Fibroblast of lung (primary cell): ENCODE data around the gene FCRL3. TPM values are rescaled to one million over a fixed set of nuclear protein-coding genes. Genes with fewer than 3 reads are reported as not detected.

Experiments used
- DNase-seq, 2 donors: peaks; one replicate each; pipeline versions ENCODE4 v3.0.0 to v3.0.0-alpha.2; 2010; ENCODE audit warnings: low read depth in 2 of 2
- H2AFZ ChIP-seq: 2 replicates; pipeline ENCODE4 v1.5.1; 2012; ENCODE audit warnings: low read length, control low read depth, inconsistent platforms
- H3K27ac ChIP-seq: 2 replicates; pipeline ENCODE4 v1.5.1; 2011; ENCODE audit warnings: low read length, control low read depth; ENCODE audit not compliant: insufficient read depth
- H3K27me3 ChIP-seq: 2 replicates; pipeline ENCODE4 v1.5.1; 2011; ENCODE audit warnings: mild to moderate bottlenecking, low read length; ENCODE audit not compliant: control insufficient read depth, insufficient read depth
- H3K36me3 ChIP-seq: 2 replicates; pipeline ENCODE4 v1.5.1; 2011; ENCODE audit warnings: low read length; ENCODE audit not compliant: control insufficient read depth, insufficient read depth
- H3K4me1 ChIP-seq: 2 replicates; pipeline ENCODE4 v1.5.1; 2011; ENCODE audit warnings: low read length; ENCODE audit not compliant: control insufficient read depth, insufficient read depth; ENCODE audit errors: extremely low read depth
- H3K4me2 ChIP-seq: 2 replicates; pipeline ENCODE4 v1.5.1; 2011; ENCODE audit warnings: low read length, control low read depth; ENCODE audit not compliant: insufficient read depth; ENCODE audit errors: extremely low read depth
- H3K4me3 ChIP-seq, 4 experiments: fragments of 200-600 bp in 1 of 4; sonication (generic) in 1 of 4; replicated peaks in 1 of 4; 2 replicates each; pipeline ENCODE4 v1.5.1; 2011 to 2016; ENCODE audit warnings: low read length in 4 of 4, low read depth in 3 of 4, mild to moderate bottlenecking in 3 of 4, control low read depth in 2 of 4, inconsistent platforms in 1 of 4, mixed read lengths in 1 of 4; ENCODE audit not compliant: insufficient read depth in 1 of 4; ENCODE audit errors: control extremely low read depth in 1 of 4
- H3K79me2 ChIP-seq: 2 replicates; pipeline ENCODE4 v1.5.1; 2012; ENCODE audit warnings: mild to moderate bottlenecking, low read length, inconsistent platforms; ENCODE audit not compliant: control insufficient read depth, insufficient read depth
- H3K9ac ChIP-seq: 2 replicates; pipeline ENCODE4 v1.5.1; 2011; ENCODE audit warnings: mild to moderate bottlenecking, low read length, control low read depth; ENCODE audit not compliant: insufficient read depth
- H3K9me3 ChIP-seq: 2 replicates; pipeline ENCODE4 v1.5.1; 2012; ENCODE audit warnings: low read depth, low read length; ENCODE audit not compliant: control insufficient read depth, insufficient read depth
- H4K20me1 ChIP-seq: 2 replicates; pipeline ENCODE4 v1.5.1; 2011; ENCODE audit warnings: low read length; ENCODE audit not compliant: control insufficient read depth, insufficient read depth; ENCODE audit errors: extremely low read depth
- CTCF ChIP-seq, 2 donors: IDR thresholded peaks in 1 of 2; conservative IDR thresholded peaks in 1 of 2; 1 replicate in 1 of 2; 2 replicates in 1 of 2; pipeline ENCODE4 v1.5.1; 2011 to 2012; ENCODE audit warnings: low read length in 2 of 2, control low read depth in 1 of 2, inconsistent platforms in 1 of 2, low read depth in 1 of 2, mild to moderate bottlenecking in 1 of 2
- EZH2 ChIP-seq: IDR thresholded peaks from 2 replicates; pipeline ENCODE4 v1.5.1; 2012; ENCODE audit warnings: low read length, control low read depth, mild to moderate bottlenecking; ENCODE audit errors: missing control alignments
- polyA plus RNA-seq, 2 donors: library from polyadenylated mRNA; depleted of rRNA in 1 of 2; stranded (reverse) in 1 of 2; unstranded in 1 of 2; fragments of >200 nt; gene quantifications; 2 replicates each; pipeline ENCODE4 v1.2.1, GENCODE V29; 2011 to 2012; ENCODE audit warnings: missing spikeins in 1 of 2
- total RNA-seq: library from RNA; depleted of rRNA; stranded (reverse); fragments of >200 nt; gene quantifications from 2 replicates; pipeline ENCODE4 v1.2.1, GENCODE V29; 2014

The FCRL3 gene
- total and polyA plus RNA-seq, 2 donors (not counting 1 experiment from before 2014, with no cell fraction given) = not detected

GRCh38 chr1:157653494-157653873, 47.1 kb downstream of the FCRL3 start:
- DNase-seq = no peak
- Histone ChIP-seq H3K79me2 (no peaks in the 10 kb centered on the region), H3K9ac (no peak overlapping the region), H3K4me2 (no peak overlapping the region), H3K4me1 (no peaks in the 10 kb centered on the region), H4K20me1 (no peaks in the 10 kb centered on the region), H3K4me3 (no peak overlapping the region), H3K36me3 (no peaks in the 10 kb centered on the region), H3K27me3 (no peaks in the 10 kb centered on the region), H2AFZ (no peak overlapping the region), H3K27ac (no peak overlapping the region), H3K9me3 (no peaks in the 10 kb centered on the region)
- no peak for TF ChIP-seq CTCF (conservative IDR thresholded peaks at IDR 0.05 in 1 of 2, IDR thresholded peaks at IDR 0.05 in 1 of 2; ENCODE audit: low read depth in 1 of 2, low read length in 2 of 2)
- no peak for TF ChIP-seq EZH2

- H3K27ac ChIP-seq = no peak overlapping the region
- H3K9me3 ChIP-seq = no peaks in the 10 kb centered on the region
- H3K4me2 ChIP-seq = no peak overlapping the region
- TF ChIP-seq CTCF (conservative IDR thresholded peaks at IDR 0.05 in 1 of 2, IDR thresholded peaks at IDR 0.05 in 1 of 2; ENCODE audit: low read depth in 1 of 2, low read length in 2 of 2) (no peak), EZH2 (no peak)
- no peak overlapping the region for H2AFZ ChIP-seq
- no peaks in the 10 kb centered on the region for H3K27me3 ChIP-seq
- no peaks in the 10 kb centered on the region for H3K36me3 ChIP-seq
- H3K4me1 ChIP-seq = no peaks in the 10 kb centered on the region
- DNase-seq = no peak
- no peaks in the 10 kb centered on the region for H4K20me1 ChIP-seq
- no peaks in the 10 kb centered on the region for H3K79me2 ChIP-seq
- H3K9ac ChIP-seq = no peak overlapping the region
- H3K4me3 ChIP-seq = no peak overlapping the region
These were observed 47.6 kb downstream of the FCRL3 start for GRCh38 chr1:157652859-157653493.

- no peaks in the 10 kb centered on the region for H3K4me1 ChIP-seq
- H3K9ac ChIP-seq = no peak overlapping the region
- no peaks in the 10 kb centered on the region for H3K79me2 ChIP-seq
- no peak for TF ChIP-seq CTCF (conservative IDR thresholded peaks at IDR 0.05 in 1 of 2, IDR thresholded peaks at IDR 0.05 in 1 of 2; ENCODE audit: low read depth in 1 of 2, low read length in 2 of 2)
- TF ChIP-seq EZH2 = no peak
- no peaks in the 10 kb centered on the region for H4K20me1 ChIP-seq
- no peak overlapping the region for H3K27ac ChIP-seq
- H3K27me3 ChIP-seq = no peaks in the 10 kb centered on the region
- H3K4me2 ChIP-seq = no peak overlapping the region
- no peak overlapping the region for H3K4me3 ChIP-seq
- H3K36me3 ChIP-seq = no peaks in the 10 kb centered on the region
- no peaks in the 10 kb centered on the region for H3K9me3 ChIP-seq
- DNase-seq = no peak
- H2AFZ ChIP-seq = no peak overlapping the region
These were observed 52.3 kb downstream of the FCRL3 start for GRCh38 chr1:157648317-157648716.
